Measurements from ENCODE around the gene UNC119B. TPM values are rescaled to one million over a fixed set of nuclear protein-coding genes. Genes with fewer than 3 reads are reported as not detected.

The UNC119B gene
- total RNA-seq, 1 donor from 2014 or later, result 26.8 TPM

DNA sequence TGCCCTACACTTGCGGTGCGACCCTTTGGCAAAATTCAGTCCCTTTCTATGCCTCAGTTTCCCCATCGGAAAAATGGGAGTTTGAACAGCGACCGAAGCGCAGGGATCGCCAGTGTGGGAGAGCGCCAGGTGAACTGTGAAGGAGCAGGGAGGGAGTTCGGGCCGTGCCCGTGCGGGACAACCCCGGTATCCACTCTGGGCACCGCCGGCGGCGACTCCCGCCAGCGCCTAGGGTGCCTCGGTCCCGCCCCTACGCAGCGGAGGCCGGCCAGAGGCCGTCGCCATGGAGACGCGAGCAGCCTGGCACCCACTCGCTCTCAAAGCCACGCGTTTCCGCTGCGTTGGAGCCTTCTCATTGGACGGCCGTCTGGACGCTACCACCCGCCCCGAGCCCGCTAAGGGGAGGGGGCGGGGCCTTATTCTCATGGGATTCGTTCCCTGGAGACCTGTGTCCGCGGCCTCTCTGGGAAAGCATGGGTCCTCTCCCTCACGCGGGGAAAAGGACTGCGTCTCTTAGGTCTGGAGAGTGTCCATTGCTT lies 24.0 kb upstream of the UNC119B start:
- Histone ChIP-seq H3K27me3 (no peaks in the 10 kb centered on the region), H3K4me3 (peak overlapping the region; percentile 75 to 99), H3K9me3 (no peaks in the 10 kb centered on the region), H3K36me3 (no peaks in the 10 kb centered on the region), H3K27ac (peak overlapping the region; percentile 87 to 89), H3K4me1 (peaks cover 7 to 28% of the 10 kb centered on the region in 2 donors)
- TF ChIP-seq, protein P1, sequence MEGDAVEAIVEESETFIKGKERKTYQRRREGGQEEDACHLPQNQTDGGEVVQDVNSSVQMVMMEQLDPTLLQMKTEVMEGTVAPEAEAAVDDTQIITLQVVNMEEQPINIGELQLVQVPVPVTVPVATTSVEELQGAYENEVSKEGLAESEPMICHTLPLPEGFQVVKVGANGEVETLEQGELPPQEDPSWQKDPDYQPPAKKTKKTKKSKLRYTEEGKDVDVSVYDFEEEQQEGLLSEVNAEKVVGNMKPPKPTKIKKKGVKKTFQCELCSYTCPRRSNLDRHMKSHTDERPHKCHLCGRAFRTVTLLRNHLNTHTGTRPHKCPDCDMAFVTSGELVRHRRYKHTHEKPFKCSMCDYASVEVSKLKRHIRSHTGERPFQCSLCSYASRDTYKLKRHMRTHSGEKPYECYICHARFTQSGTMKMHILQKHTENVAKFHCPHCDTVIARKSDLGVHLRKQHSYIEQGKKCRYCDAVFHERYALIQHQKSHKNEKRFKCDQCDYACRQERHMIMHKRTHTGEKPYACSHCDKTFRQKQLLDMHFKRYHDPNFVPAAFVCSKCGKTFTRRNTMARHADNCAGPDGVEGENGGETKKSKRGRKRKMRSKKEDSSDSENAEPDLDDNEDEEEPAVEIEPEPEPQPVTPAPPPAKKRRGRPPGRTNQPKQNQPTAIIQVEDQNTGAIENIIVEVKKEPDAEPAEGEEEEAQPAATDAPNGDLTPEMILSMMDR (IDR thresholded peaks at IDR 0.05), result no peak
- DNase-seq (ENCODE audit: low spot score in 2 of 2), result peak; percentile 91 to 99
- intact Hi-C loops (cut with DNase I), result loop anchor here (1.0 to 2.0 kb wide), 5 partner anchors 32 to 219 kb away; partner anchors contain the start of genes ACADS, POP5 and SPPL3

DNA sequence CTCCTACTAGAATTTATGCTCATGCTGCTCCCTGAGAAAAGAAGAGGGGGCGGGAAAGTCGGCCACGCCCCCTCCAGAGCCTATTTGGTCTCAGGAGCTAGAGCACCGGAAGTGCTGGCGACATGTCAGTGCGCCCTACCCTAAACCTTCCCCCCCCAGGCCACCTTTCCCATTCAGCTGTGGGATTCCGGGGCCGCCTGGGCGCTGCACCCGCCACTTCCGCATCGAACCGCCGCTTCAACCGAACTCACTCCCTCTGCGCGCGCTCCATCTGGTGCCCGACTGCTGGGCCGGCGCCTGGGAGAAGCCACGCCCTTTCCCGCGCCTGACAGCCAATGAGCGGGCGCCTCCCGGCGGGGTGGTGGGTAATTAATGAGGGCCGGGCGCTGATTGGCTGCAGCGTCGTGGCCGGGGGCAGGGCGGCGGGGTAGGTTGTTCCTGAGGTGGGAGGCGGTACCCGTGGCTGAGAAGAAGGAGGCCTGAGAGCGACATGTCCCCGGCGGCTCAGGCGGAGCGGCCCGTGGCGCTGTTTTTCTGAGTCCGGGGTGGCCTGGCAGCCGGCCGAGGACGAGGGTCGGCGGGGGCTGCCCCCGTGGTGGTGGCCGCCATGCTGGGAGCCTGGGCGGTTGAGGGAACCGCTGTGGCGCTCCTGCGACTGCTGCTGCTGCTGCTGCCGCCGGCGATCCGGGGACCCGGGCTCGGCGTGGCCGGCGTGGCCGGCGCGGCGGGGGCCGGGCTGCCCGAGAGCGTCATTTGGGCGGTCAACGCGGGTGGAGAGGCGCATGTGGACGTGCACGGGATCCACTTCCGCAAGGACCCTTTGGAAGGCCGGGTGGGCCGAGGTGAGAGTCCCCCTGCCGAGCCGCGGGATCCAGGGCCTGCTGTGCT lies 23.3 kb upstream of the UNC119B start, which contains the start of gene MLEC:
MLEC (plus strand) TSS at position 460 of the 888 bp plus-strand sequence; CDS start at position 608, 148 bp downstream.
- intact Hi-C loops (cut with DNase I), result loop anchor here (1.0 to 2.0 kb wide), 7 partner anchors 23 to 218 kb away; partner anchors contain the start of genes ACADS, POP5, SPPL3 and UNC119B
- H3K36me3 ChIP-seq, result no peaks in the 10 kb centered on the region
- DNase-seq (ENCODE audit: low spot score in 2 of 2), result peak; percentile 92 to 99
- no peaks in the 10 kb centered on the region for H3K27me3 ChIP-seq
- H3K4me3 ChIP-seq, result peak within 1 kb of the TSS; percentile 75 to 99
- peaks cover 7 to 28% of the 10 kb centered on the region in 2 donors for H3K4me1 ChIP-seq
- TF ChIP-seq, protein P1 (IDR thresholded peaks at IDR 0.05), result peak in 2 of 3 experiments; percentile 1 to 21
- H3K9me3 ChIP-seq, result no peaks in the 10 kb centered on the region
- H3K27ac ChIP-seq, result peak within 1 kb of the TSS; percentile 87 to 89

DNA sequence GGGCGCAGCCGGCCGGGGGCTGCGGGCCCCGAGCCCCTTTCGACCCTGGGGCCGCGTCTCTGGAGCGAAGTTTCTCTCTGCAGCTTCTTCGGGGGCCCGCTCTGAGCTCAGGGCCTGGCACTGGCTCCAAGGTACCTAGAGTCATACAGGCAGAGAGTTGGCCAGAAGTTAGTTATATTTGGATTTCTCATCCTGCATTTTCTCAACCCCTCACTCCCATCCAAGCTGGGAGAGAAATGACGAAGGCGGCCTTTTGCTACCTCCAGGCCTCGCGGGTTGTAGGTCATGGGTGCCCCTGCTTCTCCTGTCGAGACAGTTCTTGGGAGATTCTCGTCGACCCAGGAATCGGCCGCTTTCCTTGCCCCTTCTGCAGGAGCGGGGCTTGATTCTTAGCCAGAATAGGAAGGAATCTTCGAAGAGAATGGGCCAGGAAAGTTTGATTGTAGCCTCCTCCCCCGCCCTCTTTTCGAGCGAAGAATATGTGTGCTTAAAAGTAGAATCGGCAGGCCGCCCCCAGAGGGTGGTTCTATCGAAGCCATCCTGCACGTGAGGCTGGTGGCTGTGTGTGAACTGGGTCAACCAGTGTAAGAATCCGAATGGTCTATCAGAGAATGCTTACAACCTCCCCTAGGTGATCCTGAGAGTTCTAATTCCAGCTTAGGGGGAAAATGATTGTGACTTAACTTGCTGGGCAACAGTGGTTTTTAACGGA lies 22.5 kb upstream of the UNC119B start:
- Histone ChIP-seq H3K27me3 (no peaks in the 10 kb centered on the region), H3K4me1 (peaks cover 7 to 28% of the 10 kb centered on the region in 2 donors), H3K27ac (peak overlapping the region; percentile 87 to 89), H3K4me3 (peak overlapping the region; percentile 75 to 99), H3K9me3 (no peaks in the 10 kb centered on the region), H3K36me3 (no peaks in the 10 kb centered on the region)
- intact Hi-C loops (cut with DNase I), result loop anchor here (1.0 to 2.0 kb wide), 4 partner anchors 23 to 217 kb away; partner anchors contain the start of genes POP5, SPPL3 and UNC119B
- no peak for DNase-seq (ENCODE audit: low spot score in 2 of 2)
- TF ChIP-seq, protein P1 (IDR thresholded peaks at IDR 0.05), result no peak

DNA sequence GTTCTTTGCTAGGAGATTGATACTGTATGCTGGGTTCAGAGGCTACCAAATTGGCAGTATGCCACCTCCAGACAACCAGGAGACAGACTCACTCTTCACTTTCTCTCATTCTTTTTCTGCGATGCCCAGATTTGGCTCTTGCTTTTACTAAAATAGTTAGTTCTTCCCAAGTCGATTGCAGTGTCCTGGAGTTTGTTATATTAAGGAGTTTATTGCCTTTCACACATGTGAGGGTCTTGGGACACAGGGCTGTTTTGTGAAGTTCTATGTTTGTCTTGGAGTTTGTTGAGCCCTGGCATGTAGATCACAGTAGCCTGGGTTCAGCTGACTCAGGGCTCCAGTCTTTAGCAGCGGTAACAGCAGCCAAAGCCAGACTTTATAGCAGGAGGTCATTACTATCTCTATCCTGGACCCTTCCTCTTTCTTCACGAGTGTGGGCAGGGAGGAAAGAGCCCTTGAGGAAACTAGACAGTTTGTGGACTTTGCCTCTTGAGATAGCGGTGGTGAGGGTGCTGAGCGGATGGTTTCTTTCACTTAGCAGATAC lies 21.7 kb upstream of the UNC119B start:
- TF ChIP-seq, protein P1 (IDR thresholded peaks at IDR 0.05), result no peak
- Histone ChIP-seq H3K4me1 (peaks cover 7 to 28% of the 10 kb centered on the region in 2 donors), H3K36me3 (peaks cover 0 to 1% of the 10 kb centered on the region in 2 donors), H3K27ac (peak overlapping the region in 1 of 2 donors; percentile 87), H3K9me3 (no peaks in the 10 kb centered on the region), H3K4me3 (peak overlapping the region; percentile 75 to 99), H3K27me3 (no peaks in the 10 kb centered on the region)
- no peak for DNase-seq (ENCODE audit: low spot score in 2 of 2)
- intact Hi-C loops (cut with DNase I), result no loop called here

All from ascending aorta (tissue), 2 donors.